Spleen (tissue), 11 donors: ENCODE results near the gene CEMIP2. TPM values are rescaled to one million over a fixed set of nuclear protein-coding genes. Genes with fewer than 3 reads are reported as not detected.

Experiments
- DNase-seq: peaks from one replicate; pipeline ENCODE4 v3.0.0-alpha.2; 2020
- H3K27ac ChIP-seq, 8 donors: fragments of 200-600 bp; sonication (generic) in 7 of 8; 1 replicate in 4 of 8; 2 replicates in 4 of 8; pipeline versions ENCODE4 v1.5.0 to v1.8.0; 2016 to 2021; ENCODE audit warnings: inconsistent platforms in 4 of 8, mild to moderate bottlenecking in 4 of 8, moderate library complexity in 1 of 8
- H3K27me3 ChIP-seq, 7 donors: fragments of 200-600 bp; sonication (generic) in 6 of 7; replicated peaks in 1 of 7; 1 replicate in 4 of 7; 2 replicates in 3 of 7; pipeline versions ENCODE4 v1.5.0 to v1.8.0; 2016 to 2021; ENCODE audit warnings: inconsistent platforms in 3 of 7, mild to moderate bottlenecking in 1 of 7
- H3K36me3 ChIP-seq, 6 donors: fragments of 200-600 bp; sonication (generic) in 5 of 6; 1 replicate in 4 of 6; 2 replicates in 2 of 6; pipeline versions ENCODE4 v1.5.0 to v1.8.0; 2016 to 2021; ENCODE audit warnings: inconsistent platforms in 2 of 6
- H3K4me1 ChIP-seq, 6 donors: fragments of 200-600 bp; sonication (generic) in 5 of 6; 1 replicate in 3 of 6; 2 replicates in 3 of 6; pipeline versions ENCODE4 v1.5.0 to v1.8.0; 2016 to 2021; ENCODE audit warnings: inconsistent platforms in 3 of 6
- H3K4me3 ChIP-seq, 8 donors: fragments of 200-600 bp; sonication (generic) in 7 of 8; 1 replicate in 4 of 8; 2 replicates in 4 of 8; pipeline versions ENCODE4 v1.5.0 to v1.8.0; 2016 to 2021; ENCODE audit warnings: inconsistent platforms in 4 of 8, mild to moderate bottlenecking in 4 of 8, moderate library complexity in 2 of 8
- H3K9me3 ChIP-seq, 8 donors: fragments of 200-600 bp; sonication (generic) in 7 of 8; 1 replicate in 4 of 8; 2 replicates in 4 of 8; pipeline versions ENCODE4 v1.5.0 to v1.8.0; 2016 to 2021; ENCODE audit warnings: inconsistent platforms in 4 of 8
- CTCF ChIP-seq, 11 experiments: fragments of 200-600 bp in 7 of 11; fragments of 450-650 bp in 4 of 11; sonication (generic) in 4 of 11; IDR thresholded peaks in 8 of 11; conservative IDR thresholded peaks in 3 of 11; 1 replicate in 7 of 11; 2 replicates in 4 of 11; pipeline versions ENCODE4 v1.4.0 to v1.8.0; 2016 to 2021; ENCODE audit warnings: antibody characterized with exemption in 11 of 11, inconsistent platforms in 4 of 11, mild to moderate bottlenecking in 1 of 11
- POLR2A ChIP-seq, 3 donors: fragments of 450-650 bp; IDR thresholded peaks; one replicate each; pipeline ENCODE4 v1.5.1; 2017; ENCODE audit warnings: antibody characterized with exemption in 3 of 3, mild to moderate bottlenecking in 1 of 3
- POLR2AphosphoS5 ChIP-seq, 3 donors: sonication (generic); formaldehyde crosslinking; IDR thresholded peaks; one replicate each; pipeline ENCODE4 v1.5.1; 2017; ENCODE audit warnings: antibody characterized with exemption in 3 of 3
- WGBS, 5 donors: extraction: QIAGEN DNeasy Blood & Tissue Kit in 3 of 5; methylation state at CpG; one replicate each; pipeline versions ENCODE4 v1.1.5 to v1.1.7; 2013 to 2018; 5-methylcytosine and 5-hydroxymethylcytosine counted together
- intact Hi-C: fragments of 100-400 bp; cut with DNase I; formaldehyde crosslinking; loops from one replicate; pipeline ENCODE4 v1.15.0; 2023; ENCODE audit warnings: low total_unique reads
- polyA plus RNA-seq, 3 donors: library from polyadenylated mRNA; stranded (reverse); fragments of 200-250 nt; gene quantifications; one replicate each; pipeline ENCODE4 v1.2.1, GENCODE V29; 2013
- total RNA-seq, 7 donors: library from RNA; depleted of rRNA in 3 of 7; stranded (reverse); fragments of >200 nt in 3 of 7; fragmentation: NEBNext Ultra II Directional in 4 of 7; extraction: Animal tissue kit (Norgen Biotek cat#: 25700) in 4 of 7; gene quantifications; one replicate each; pipeline versions ENCODE4 v1.1.0 to v1.2.1, GENCODE V29; 2016 to 2021
- donor health status: healthy with polysubstance abuse.
- donor health status: DM: no; HTN: no; CAD: no; lungs with moderate emphysema.
- donor health status: DM: no; HTN: no; CAD: no.
- donor health status: Bipolar disorder and iron deficiency.
- donor health status: healthy.
- donor health status: DM: no; HTN: no; CAD: no.
- donor health status: DM: yes; HTN: yes; CAD: no.

The CEMIP2 gene
- total and polyA plus RNA-seq, 10 donors = 14.2 to 175 (median 86.1) TPM

GRCh38 chr9:71758785-71759184 is 9.5 kb downstream of the CEMIP2 start:
- Histone ChIP-seq H3K9me3 (no peaks in the 10 kb centered on the region), H3K27me3 (no peaks in the 10 kb centered on the region), H3K4me3 (no peak overlapping the region), H3K27ac (no peak overlapping the region), H3K36me3 (peaks cover 0 to 14% (median 0%) of the 10 kb centered on the region in 6 donors), H3K4me1 (peaks cover 7 to 100% (median 62%) of the 10 kb centered on the region in 6 donors)
- TF ChIP-seq CTCF (IDR thresholded peaks at IDR 0.05 in 8 of 11, conservative IDR thresholded peaks at IDR 0.05 in 3 of 11) (no peak), POLR2AphosphoS5 (IDR thresholded peaks at IDR 0.05) (no peak), POLR2A (IDR thresholded peaks at IDR 0.05) (no peak)
- intact Hi-C loops = no loop called here
- DNase-seq = no peak
- WGBS, 5 donors = 63 to 87% (median 82%) methylated on average over 2 of the region's 2 CpGs

GRCh38 chr9:71758277-71758676 is 10.0 kb downstream of the CEMIP2 start:
- H3K27me3 ChIP-seq = no peaks in the 10 kb centered on the region
- no peak overlapping the region for H3K27ac ChIP-seq
- H3K9me3 ChIP-seq = no peaks in the 10 kb centered on the region
- peaks cover 7 to 100% (median 57%) of the 10 kb centered on the region in 6 donors for H3K4me1 ChIP-seq
- H3K4me3 ChIP-seq = no peak overlapping the region
- TF ChIP-seq CTCF (IDR thresholded peaks at IDR 0.05 in 8 of 11, conservative IDR thresholded peaks at IDR 0.05 in 3 of 11) (no peak), POLR2AphosphoS5 (IDR thresholded peaks at IDR 0.05) (no peak), POLR2A (IDR thresholded peaks at IDR 0.05) (no peak)
- 83 to 92% (median 91%) methylated on average over 4 of the region's 4 CpGs for WGBS, 5 donors
- intact Hi-C loops = no loop called here
- DNase-seq = no peak
- H3K36me3 ChIP-seq = peaks cover 0 to 14% (median 0%) of the 10 kb centered on the region in 6 donors

GRCh38 chr9:71756753-71757152 is 11.6 kb downstream of the CEMIP2 start:
- H3K9me3 ChIP-seq = no peaks in the 10 kb centered on the region
- H3K4me1 ChIP-seq = peaks cover 7 to 100% (median 48%) of the 10 kb centered on the region in 6 donors
- no peak overlapping the region for H3K27ac ChIP-seq
- no peak overlapping the region for H3K4me3 ChIP-seq
- intact Hi-C loops = no loop called here
- H3K36me3 ChIP-seq = peaks cover 0 to 14% (median 0%) of the 10 kb centered on the region in 6 donors
- H3K27me3 ChIP-seq = no peaks in the 10 kb centered on the region
- no peak for DNase-seq
- 81 to 100% (median 91%) methylated on average over 1 of the region's 1 CpG for WGBS, 5 donors
- TF ChIP-seq POLR2A (IDR thresholded peaks at IDR 0.05) (no peak), POLR2AphosphoS5 (IDR thresholded peaks at IDR 0.05) (no peak), CTCF (IDR thresholded peaks at IDR 0.05 in 8 of 11, conservative IDR thresholded peaks at IDR 0.05 in 3 of 11) (no peak)

GRCh38 chr9:71755869-71756268 is 12.4 kb downstream of the CEMIP2 start:
- intact Hi-C loops = no loop called here
- H3K36me3 ChIP-seq = peaks cover 0 to 15% (median 0%) of the 10 kb centered on the region in 6 donors
- no peaks in the 10 kb centered on the region for H3K27me3 ChIP-seq
- no peak overlapping the region for H3K27ac ChIP-seq
- 88 to 98% (median 94%) methylated on average over 1 of the region's 1 CpG for WGBS, 5 donors
- H3K4me1 ChIP-seq = peaks cover 0 to 100% (median 44%) of the 10 kb centered on the region in 6 donors
- H3K4me3 ChIP-seq = no peak overlapping the region
- no peaks in the 10 kb centered on the region for H3K9me3 ChIP-seq
- no peak for TF ChIP-seq POLR2AphosphoS5 (IDR thresholded peaks at IDR 0.05)
- no peak for TF ChIP-seq POLR2A (IDR thresholded peaks at IDR 0.05)
- no peak for TF ChIP-seq CTCF (IDR thresholded peaks at IDR 0.05 in 8 of 11, conservative IDR thresholded peaks at IDR 0.05 in 3 of 11)
- no peak for DNase-seq
